GM18511 (cell line): ENCODE measurements around the gene CEP55.
"Not testable (repeated sequence)": the region's sequence is repeated elsewhere in the genome, so short reads cannot be mapped to it uniquely, and the experiment has no call there.

ENCODE experiments used
- ATAC-seq: cut with Tn5 transposase; IDR thresholded peaks from one replicate; pipeline ENCODE4 v1.9.1; 2021; ENCODE audit warnings: mild to moderate bottlenecking, moderate library complexity; ENCODE audit not compliant: unreplicated experiment

The CEP55 gene

GRCh38 chr10:93505075-93505474 lies 8.7 kb downstream of the CEP55 start:
- no peak for ATAC-seq

GRCh38 chr10:93509816-93510215 lies 13.4 kb downstream of the CEP55 start:
- ATAC-seq: no peak

GRCh38 chr10:93512565-93512964 lies 16.2 kb downstream of the CEP55 start:
- no peak for ATAC-seq

GRCh38 chr10:93513091-93513490 lies 16.7 kb downstream of the CEP55 start:
- no peak for ATAC-seq

GRCh38 chr10:93514521-93514920 lies 18.1 kb downstream of the CEP55 start:
- ATAC-seq: no peak

GRCh38 chr10:93515071-93516005 lies 18.9 kb downstream of the CEP55 start:
- no peak for ATAC-seq

- ATAC-seq: no peak
These were observed 19.6 kb downstream of the CEP55 start for GRCh38 chr10:93516006-93516380.

GRCh38 chr10:93518531-93518930 lies 22.1 kb downstream of the CEP55 start:
- no peak for ATAC-seq

GRCh38 chr10:93535293-93535692 lies 38.9 kb downstream of the CEP55 start:
- no peak for ATAC-seq

GRCh38 chr10:93540871-93541270 lies 44.5 kb downstream of the CEP55 start:
- ATAC-seq: not testable (repeated sequence)

- ATAC-seq: no peak
These were observed 45.3 kb downstream of the CEP55 start for GRCh38 chr10:93541402-93542357.

GRCh38 chr10:93542358-93542791 lies 46.0 kb downstream of the CEP55 start:
- no peak for ATAC-seq

GRCh38 chr10:93546995-93547394 lies 50.6 kb downstream of the CEP55 start:
- ATAC-seq: not testable (repeated sequence)

GRCh38 chr10:93547522-93547921 lies 51.1 kb downstream of the CEP55 start:
- ATAC-seq: no peak

- no peak for ATAC-seq
These were observed 52.1 kb downstream of the CEP55 start for GRCh38 chr10:93548376-93549071.

- no peak for ATAC-seq
These were observed 54.2 kb downstream of the CEP55 start for GRCh38 chr10:93550606-93551005.

- ATAC-seq: no peak
These were observed 56.4 kb downstream of the CEP55 start for GRCh38 chr10:93552780-93553179.

- no peak for ATAC-seq
These were observed 57.3 kb downstream of the CEP55 start for GRCh38 chr10:93553482-93554315.

GRCh38 chr10:93554316-93554663 lies 57.9 kb downstream of the CEP55 start:
- ATAC-seq: no peak

- ATAC-seq: peak; percentile 58
These were observed 58.5 kb downstream of the CEP55 start for GRCh38 chr10:93554760-93555432.
